ENCODE results near the gene SMAD9.

The SMAD9 gene

GRCh38 chr13:36814465-36814864, 105.6 kb downstream of the SMAD9 start:
- DNase-seq, result no peak

DNA sequence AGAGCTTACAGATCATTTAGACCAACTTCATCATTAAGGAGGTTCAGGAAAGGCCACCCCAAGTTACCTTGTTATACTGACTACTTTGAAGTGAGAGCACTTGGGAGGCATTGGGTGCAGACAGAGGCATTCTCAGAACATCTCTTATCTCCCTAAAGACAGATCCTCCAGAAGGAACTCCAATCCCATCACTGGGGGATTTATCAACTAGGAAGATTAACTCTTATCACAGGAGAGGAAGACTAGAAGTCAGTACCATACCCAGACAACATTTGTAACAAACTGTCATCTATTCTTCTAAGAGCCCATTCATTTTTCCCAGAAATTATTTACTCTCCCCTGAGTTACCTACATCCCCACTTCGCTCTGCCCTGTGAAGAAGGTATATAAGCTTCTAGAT, 106.8 kb downstream of the SMAD9 start:
- DNase-seq, result no peak

GRCh38 chr13:36807616-36808015, 112.4 kb downstream of the SMAD9 start:
- no peak for DNase-seq

- no peak for DNase-seq
Measured at GRCh38 chr13:36806102-36806501, 113.9 kb downstream of the SMAD9 start.

- no peak for DNase-seq
Measured at GRCh38 chr13:36804588-36804987, 115.5 kb downstream of the SMAD9 start.

DNA sequence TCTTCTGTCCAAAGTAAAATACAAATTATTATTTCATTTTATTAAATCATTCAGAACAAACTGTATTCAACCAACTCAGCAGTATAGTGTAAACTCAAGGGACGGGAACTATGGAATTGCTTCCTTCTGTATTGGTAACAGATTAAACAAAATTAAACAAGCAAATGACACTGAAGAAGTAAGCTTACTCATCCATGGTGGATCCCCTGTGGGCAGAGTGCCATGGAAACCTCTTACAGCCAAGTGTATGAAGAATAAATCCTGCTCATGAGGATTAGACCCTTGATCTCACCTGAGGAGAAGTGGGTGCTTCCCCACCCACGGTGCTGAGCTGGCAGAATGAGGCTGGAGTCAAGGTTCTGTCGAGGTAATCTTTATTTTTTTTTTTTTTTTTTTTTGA, 119.0 kb downstream of the SMAD9 start:
- no peak for DNase-seq

GRCh38 chr13:36796052-36796451, 124.0 kb downstream of the SMAD9 start:
- DNase-seq, result no peak

- no peak for DNase-seq
Measured at GRCh38 chr13:36795463-36795862, 124.6 kb downstream of the SMAD9 start.
